Measurements from ENCODE around the gene NME2.

The NME2 gene

DNA sequence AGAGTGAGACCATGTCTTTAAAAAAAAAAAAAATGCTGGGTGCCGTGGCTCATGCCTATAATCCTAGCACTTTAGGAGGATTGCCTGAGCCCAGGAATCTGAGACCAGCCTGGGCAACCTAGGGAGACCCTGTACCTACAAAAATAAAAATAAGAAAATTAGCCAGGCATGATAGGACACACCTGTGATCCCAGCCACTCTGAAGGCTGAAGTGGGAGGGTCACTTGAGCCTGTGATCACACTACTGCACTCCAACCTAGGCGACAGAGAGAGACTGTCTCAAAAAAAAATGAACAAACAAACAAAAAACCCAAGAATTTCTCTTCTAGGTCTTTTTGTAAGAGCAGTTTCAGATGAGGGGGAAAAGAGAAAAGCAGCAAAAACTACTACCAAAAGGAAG lies 34.6 kb downstream of the NME2 start:
- DNase-seq (ENCODE audit: low spot score): no peak

GRCh38 chr17:51203838-51204237 lies 37.6 kb downstream of the NME2 start:
- DNase-seq (ENCODE audit: low spot score): peak; percentile 44

DNA sequence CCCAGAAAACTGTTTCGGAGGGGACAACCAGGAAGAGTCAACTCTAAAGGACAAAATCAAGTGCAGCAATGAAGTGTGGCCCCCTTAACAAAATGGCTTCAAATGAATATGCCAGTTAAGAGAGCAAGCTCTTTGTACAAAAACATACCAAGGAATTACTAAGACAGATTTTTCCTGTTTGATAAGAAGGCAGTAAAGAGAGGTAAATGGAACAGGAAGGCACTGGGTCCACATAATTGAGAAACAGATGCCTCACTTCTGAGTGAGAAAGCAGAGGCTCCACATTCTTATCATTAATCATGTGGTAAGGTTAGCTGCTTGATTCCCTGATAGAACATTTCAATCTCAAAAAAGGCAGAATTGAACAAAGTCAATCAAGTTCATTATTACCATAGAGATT lies 48.7 kb downstream of the NME2 start:
- no peak for DNase-seq (ENCODE audit: low spot score)

DNA sequence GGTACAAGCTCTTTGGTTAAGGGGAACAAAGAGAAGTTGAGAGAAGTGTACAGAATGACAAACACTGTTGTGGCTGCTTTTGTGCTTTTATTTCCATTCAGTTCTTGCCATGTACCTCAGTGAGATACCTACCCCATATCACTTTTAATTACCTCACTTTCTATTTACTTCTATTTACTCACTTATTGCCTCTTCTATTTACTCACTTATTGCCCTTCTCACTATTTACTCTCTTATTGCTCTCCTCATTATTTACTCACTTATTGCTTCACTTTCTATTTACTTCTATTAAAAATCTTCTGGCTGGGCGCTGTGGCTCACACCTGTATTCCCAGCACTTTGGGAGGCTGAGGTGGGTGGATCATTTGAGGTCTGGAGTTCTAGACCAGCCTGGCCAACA lies 51.7 kb downstream of the NME2 start:
- DNase-seq (ENCODE audit: low spot score): no peak

- no peak for DNase-seq (ENCODE audit: low spot score)
Observed at GRCh38 chr17:51221322-51221721, 55.1 kb downstream of the NME2 start.

All from SK-N-DZ (cell line).